GM08714 (cell line): ENCODE results near the gene TGFBR1.

ENCODE experiments used
- H3K4me3 ChIP-seq: fragments of 200-500 bp; sonication (Bioruptor generic); 2 replicates; pipeline ENCODE4 v1.5.1; 2014; ENCODE audit warnings: mild to moderate bottlenecking, low read length, inconsistent platforms
- ZNF274 ChIP-seq: IDR thresholded peaks from 2 replicates; pipeline ENCODE4 v1.6.1; 2012; ENCODE audit warnings: mild to moderate bottlenecking, low read depth, low read length

TGFBR1 gene

DNA sequence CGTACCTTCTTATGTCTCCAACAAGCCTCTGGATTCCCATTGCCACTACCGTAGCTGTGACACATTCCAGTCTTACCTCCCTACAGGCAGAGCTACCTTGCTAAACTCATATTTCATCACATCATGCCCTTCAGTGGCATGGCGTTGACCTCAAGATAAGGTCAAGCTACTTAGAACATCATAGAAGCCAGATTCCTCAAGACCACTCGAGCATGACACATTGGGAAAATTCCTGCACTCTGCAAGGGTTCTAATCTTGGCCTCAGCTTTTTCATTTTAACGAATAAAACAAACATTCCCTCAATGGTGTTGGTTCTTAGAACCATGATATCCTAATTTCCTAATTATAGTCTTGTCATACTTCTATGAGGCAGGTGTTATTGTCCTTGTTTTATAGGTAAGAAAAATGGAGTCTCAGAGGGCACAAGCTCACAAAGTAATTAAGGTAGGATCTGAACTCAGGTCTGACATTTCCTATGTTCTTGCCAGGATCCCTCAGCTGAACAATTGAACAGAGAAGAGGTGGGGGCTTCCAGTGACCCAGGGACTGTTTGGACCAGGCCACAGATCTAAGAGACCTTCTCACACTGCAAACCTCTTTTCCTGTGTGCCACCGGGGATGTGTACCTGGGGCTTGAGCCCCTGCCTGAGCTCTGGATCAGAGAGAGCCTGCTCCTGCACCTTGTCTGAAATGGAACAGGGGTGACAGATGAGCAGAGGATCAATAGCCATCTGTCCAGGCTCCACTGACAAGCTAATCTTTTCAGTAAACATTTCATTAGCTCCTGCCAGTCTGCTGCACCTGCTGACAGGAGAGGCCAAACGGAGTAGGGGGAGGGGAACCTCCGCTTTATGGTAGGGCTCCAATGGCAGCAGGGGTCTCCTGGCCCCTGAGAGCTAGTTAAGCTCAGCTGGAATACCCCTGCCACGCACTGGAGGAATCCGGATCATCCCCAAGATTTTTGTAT, 67.5 kb downstream of the TGFBR1 start:
- no peak for TF ChIP-seq ZNF274
- no peak overlapping the region for H3K4me3 ChIP-seq

DNA sequence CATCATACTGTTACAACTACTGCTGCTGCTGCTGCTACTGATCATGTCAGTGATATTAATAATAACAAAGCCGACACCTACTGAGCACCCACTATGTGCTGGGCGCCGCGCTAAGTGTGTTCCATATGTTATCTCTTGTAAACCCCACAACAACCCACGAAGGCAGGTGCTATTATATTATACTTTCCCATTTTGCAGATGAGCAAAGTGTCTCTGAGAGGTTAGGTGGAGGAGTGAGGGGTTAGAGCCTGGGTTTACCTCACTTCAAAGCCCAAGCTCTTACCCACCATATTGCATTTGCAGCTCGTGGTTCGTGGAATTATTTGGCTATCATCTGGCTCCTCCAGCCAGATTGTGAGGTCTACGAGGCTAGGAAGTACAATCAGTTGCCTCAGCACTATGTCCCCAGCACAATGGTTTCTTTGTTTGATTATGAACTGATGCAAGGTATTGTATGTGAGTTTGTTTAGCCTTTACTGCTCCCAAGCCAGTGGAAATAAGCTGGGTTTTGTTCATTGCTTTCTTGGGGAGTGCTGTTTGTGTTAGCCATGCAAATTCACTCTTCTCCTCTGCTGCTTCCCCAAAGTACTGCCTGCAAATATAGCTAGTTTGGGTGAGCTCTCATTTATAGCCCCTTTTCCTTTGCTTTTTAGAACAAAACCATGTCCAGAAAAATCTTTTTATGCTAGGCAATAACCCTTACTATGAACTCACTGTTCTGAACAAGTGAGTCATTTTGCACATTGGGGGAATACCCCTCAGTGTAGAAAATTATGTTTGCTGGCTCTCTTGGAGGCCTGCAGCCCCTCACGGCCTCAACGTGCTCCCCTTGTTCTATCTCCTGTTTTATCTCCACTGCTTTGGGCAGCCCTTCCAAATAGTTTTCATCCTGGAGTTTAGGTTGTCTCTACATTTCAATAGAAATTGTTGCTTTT, 68.9 kb downstream of the TGFBR1 start:
- TF ChIP-seq ZNF274, result no peak
- H3K4me3 ChIP-seq, result no peak overlapping the region

DNA sequence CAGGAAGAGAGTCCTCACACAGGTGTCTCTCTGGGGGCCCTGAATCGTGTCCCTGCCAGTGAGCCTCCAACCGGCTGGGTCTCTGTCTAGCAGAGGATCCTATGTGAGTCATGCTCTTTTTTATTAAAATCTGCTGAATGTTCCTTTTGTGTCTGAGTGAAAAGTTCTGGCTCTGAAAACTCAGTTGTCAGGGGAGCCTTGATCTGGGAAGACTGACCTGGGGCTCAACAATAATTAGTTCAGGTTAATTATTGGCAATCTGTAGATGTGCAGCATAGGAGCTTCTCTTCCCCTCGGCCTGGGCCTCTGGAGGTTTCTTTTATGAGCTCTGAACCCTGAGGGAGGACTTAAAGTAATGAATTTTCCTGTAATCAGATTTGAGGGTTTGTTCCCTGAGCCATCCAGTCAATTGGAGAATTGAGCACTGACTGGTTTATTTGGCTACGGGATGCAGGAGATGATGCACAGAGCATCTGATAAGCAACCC, 71.7 kb downstream of the TGFBR1 start:
- no peak overlapping the region for H3K4me3 ChIP-seq
- TF ChIP-seq ZNF274, result no peak

DNA sequence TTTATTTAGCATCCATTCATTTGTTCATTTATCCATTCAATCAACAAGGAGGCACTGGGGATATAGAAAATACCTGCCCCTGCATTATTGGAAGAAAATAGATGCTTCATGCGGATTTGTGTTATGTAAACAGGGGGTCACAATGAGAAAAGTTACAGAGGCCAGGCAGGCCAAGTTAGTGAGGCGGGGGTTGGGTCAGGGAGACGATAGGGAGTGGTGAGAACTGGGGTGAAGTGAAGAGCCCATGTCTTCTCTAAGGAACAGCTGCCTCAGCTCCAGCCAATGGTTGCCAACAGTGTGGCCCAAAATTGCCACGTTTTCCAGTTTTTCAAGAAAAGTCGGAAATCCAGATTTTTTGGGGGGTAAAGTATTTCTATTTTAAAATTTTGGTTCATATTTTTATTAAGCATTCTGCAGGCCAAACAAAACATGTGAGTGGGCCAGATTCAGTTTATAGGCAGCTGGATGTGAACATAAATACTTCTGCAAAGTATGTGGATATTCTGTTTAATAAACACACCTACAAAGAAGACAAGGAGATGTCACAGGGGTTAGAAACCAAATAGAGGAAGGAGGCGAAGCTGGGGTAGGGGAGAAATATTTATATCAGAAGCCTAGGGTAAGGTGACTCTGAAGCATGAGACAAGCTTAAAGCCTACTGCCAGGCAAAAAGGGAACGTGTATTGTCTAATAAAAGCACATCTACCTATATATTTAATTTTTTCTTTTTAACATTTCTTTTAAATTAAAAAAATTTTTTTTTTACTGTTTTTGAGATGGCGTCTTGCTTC, 72.9 kb downstream of the TGFBR1 start:
- H3K4me3 ChIP-seq, result no peak overlapping the region
- TF ChIP-seq ZNF274, result no peak

DNA sequence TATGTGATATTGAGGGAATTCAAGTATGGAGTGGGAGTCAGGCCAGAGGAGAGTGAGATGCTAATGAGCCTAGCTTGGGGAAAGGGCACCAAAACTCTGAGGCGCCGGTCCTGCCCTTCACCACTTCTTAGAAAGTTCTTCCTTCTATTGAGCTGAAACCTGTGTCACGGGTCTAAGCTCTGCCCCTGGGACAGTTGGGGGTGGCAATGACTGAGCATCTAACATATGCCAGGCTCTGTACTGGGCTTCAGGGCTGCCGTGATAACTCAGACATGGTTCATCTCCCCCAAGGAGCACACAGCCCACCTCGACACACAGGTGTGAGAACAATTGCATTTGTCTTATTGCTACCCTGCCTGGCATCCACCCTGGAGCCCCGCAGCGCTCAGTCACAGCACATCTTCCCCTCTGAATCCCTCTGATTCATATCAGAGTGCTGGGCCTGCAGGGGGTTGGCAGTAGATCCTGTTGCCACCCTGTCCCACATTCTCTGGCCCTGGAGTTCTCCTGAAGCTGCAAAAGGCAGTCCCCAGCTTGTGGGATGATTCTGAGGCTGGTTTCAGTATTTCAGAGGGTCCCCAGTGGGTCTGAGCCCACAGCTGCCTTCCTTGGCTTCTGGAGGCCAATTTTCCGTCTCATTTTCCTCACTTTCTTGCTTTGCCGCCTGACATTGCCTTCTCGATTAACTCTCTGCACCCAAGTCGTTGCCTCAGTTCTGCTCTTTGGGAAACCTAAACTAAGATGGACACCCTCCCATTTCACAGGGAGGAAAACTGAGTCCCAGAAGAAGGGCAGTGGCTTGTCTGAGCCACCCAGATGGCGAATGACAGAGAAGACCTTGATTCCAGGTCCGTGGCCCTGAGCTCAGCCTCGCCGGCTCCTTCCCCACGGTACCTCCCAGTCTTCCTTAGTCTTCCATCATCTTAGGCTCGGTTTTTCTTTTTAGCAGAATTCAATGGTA, 74.3 kb downstream of the TGFBR1 start:
- no peak for TF ChIP-seq ZNF274
- H3K4me3 ChIP-seq, result no peak overlapping the region

DNA sequence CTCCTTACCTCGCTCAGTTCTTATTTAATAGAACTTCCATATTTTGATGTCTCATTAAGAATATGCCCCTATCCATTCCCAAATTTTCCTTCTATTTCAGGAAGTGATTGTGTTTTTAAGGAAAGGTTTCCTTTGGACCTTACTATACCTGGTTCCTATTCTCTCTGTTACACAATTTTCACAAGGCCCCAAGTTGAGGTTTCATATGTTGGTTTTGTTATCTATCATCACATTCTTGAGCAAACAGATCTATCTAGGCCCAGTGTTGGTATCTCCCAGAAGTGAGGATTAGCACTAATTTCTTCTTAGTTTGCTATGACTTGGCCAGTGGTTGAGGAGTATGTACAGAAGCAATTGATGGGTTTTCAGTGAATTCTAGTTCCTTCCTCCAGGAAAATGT, 75.3 kb downstream of the TGFBR1 start:
- no peak overlapping the region for H3K4me3 ChIP-seq
- TF ChIP-seq ZNF274, result no peak

DNA sequence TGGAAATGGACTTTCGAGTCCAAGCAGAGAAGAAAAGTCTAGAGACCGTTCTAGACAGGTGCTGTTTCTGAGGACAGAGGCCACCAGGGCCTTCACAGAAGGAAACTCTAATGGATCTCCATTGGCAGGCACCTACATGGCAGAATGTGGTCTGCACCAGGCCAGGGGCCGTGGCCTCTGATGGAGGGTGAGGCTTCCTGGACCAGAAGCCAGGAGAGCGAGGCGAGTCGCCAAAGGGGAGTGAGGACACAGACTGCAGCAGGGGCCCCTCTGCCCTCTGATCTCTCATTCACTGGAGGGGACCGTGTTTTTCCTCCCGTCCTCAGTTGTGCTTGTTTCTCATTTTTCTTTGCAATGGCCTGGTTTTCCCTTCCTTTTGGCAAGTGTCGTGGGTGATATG, 75.7 kb downstream of the TGFBR1 start:
- no peak overlapping the region for H3K4me3 ChIP-seq
- no peak for TF ChIP-seq ZNF274

DNA sequence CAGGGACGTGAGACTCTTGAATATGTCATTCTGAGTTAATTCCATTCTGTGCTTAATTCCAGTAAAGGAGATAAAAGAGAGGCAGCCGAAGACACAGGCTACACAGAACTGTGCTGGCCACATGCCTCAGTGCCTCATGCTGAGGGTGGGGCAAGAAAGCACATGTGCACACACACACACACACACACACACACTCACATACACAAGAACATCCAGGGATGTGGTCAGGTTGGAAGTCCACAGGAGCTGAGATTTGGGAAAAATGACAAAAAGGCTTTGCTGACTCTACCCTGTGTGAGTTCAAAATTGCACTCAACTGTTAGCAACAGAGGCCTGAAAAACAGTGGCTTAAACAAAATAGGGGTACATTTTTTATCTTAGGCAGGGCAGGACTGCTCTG, 76.3 kb downstream of the TGFBR1 start:
- H3K4me3 ChIP-seq, result no peak overlapping the region
- no peak for TF ChIP-seq ZNF274

DNA sequence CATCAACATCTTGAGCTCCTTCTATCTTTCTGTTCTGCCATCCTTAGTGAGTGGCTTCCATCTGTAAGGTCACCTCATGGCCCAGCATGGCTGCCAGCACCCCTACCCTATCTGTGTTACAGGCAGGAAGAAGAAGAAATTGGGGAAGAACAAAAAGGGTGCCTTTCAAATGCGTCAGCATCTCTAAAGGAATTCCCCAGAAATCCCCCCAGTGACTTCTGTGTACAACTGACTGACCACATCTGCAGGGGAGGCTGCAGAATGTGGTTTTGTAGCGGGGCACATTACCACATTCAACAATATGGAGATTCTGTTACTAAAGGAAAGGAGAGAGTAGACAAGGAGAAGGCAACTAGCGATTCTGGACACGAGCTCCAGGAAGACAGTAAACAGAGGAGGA, 76.7 kb downstream of the TGFBR1 start:
- H3K4me3 ChIP-seq, result no peak overlapping the region
- TF ChIP-seq ZNF274, result no peak

DNA sequence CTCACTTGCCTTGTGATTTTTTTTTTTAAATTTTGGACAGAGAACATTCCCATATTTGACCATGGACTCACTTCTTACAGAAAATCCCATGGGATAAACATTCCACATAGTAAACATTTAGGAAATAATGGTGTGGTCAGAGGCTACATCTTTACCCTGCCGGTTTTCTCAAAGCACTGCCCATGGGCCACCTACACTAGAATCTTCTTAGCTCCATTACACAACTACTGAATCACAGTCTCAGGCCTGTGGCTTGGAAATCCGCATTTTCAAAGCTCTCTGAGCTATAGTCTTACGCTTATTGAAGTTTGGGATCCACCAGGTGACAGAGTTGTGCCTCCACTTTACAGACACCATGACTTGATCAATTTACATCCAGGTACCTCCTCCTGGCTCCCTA, 77.4 kb downstream of the TGFBR1 start:
- H3K4me3 ChIP-seq, result no peak overlapping the region
- TF ChIP-seq ZNF274, result no peak

DNA sequence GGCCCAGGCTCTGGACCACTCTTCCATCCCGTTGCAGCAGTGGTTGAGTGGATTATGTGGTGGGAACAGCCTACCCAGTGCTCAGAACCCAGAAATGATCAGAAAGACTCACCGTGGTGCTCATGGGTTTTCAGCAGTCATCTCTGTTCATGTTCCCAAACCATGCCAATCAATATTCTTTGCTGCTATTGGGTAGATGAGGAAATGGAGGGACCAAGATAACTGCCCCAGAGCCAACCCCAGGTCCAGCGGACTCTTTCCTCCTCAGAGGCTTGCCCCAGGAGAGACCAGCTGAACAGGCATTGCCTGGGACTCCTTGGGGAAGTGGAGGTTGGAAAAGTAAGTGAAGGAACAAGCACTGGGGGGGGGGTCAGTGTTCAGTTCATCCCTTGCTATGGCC, 78.7 kb downstream of the TGFBR1 start:
- H3K4me3 ChIP-seq, result no peak overlapping the region
- no peak for TF ChIP-seq ZNF274

DNA sequence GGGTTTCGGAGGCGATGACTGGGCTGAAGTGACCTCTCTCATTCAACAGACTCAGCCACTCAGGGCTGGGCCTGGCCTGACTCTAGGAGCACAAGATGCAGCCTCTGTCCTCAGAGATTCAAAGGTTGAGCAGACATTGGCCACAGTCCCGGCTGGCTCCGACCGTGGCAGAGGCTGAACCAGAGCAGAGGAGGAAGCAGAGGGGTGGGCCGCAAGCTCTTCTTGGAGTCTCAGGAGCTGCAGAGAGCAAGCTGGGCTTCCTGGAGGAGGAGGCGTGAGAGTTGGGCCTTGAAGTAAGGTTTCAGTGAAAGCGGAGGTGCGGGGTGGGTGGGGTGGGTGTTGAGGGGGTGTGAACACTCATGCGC, 79.2 kb downstream of the TGFBR1 start:
- no peak for TF ChIP-seq ZNF274
- no peak overlapping the region for H3K4me3 ChIP-seq

DNA sequence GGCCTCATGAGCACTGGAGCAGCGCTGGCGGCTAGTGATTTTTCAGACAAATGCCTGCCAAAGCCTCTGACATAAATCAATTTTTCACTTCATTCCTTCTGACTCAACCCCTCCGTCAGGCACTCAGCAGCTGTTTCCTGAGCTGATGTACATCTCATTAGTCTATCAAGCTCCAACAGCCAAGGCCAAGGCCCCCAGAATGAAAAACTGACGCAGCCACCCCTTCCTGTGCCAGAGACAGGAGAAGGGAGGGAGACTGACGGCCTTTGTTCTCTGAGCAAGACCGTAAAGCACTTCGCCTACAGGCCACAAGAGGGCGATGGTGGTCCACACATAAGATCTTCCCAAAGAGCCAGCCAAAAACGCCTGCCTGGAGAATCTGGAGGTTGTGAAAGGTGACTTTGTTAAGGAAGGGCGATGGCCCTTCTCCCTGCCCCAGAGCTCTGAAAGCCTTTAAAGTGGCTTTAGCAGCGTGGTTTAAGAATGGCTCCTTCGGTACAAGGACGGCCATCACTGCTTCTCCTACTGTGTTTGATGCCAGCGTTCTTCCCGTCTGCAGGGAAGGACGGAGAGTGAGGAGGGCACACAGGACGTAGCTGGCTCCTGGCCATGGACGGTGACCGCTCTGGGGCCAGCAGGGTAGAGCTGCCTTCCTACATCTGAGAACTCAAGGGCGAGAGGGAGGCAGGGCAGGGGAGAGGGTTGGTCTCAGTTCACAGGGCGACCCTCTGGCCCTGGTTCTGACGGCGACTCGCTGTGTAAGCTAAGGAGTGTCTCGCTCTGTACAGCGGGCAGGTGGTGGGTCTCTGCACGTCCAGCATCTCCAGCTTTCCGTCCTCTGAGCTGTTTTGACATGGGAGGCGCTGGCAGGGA, 79.8 kb downstream of the TGFBR1 start:
- no peak for TF ChIP-seq ZNF274
- no peak overlapping the region for H3K4me3 ChIP-seq
